ENCODE measurements around the gene TRIM21. TPM values are rescaled to one million over a fixed set of nuclear protein-coding genes. Genes with fewer than 3 reads are reported as not detected.
A peak's percentile ranks its signal among the peaks of the same experiment; 100 is the strongest.
"Not testable (repeated sequence)": the region's sequence is repeated elsewhere in the genome, so short reads cannot be mapped to it uniquely, and the experiment has no call there.

TRIM21 gene
- total RNA-seq, 6 experiments from 2014 or later, result 11.1 to 23.1 (median 18.9) TPM

GRCh38 chr11:4418403-4418802 is 24.9 kb upstream of the TRIM21 start:
- H3K9me3 Mint-ChIP-seq, result peaks cover 4% of the 10 kb centered on the region
- H3K36me3 Mint-ChIP-seq (ENCODE audit: low read depth), result no peaks in the 10 kb centered on the region

GRCh38 chr11:4416816-4417215 is 23.3 kb upstream of the TRIM21 start:
- H3K27ac Mint-ChIP-seq, result no peak overlapping the region
- no peak overlapping the region for H3K4me3 Mint-ChIP-seq
- H3K27me3 Mint-ChIP-seq (ENCODE audit: insufficient read depth), result no peaks in the 10 kb centered on the region; the same call in 1 of the 2 replicates
- DNase-seq, result no peak
- H3K9me3 Mint-ChIP-seq, result peaks cover 4% of the 10 kb centered on the region
- no peaks in the 10 kb centered on the region for H3K4me1 Mint-ChIP-seq (ENCODE audit: low read depth)
- no peaks in the 10 kb centered on the region for H3K36me3 Mint-ChIP-seq (ENCODE audit: low read depth)
- TF ChIP-seq CTCF (IDR thresholded peaks at IDR 0.05), result no peak

More at GRCh38 chr11:4418403-4418802, 24.9 kb upstream of the TRIM21 start:
- H3K4me1 Mint-ChIP-seq (ENCODE audit: low read depth), result no peaks in the 10 kb centered on the region
- H3K4me3 Mint-ChIP-seq, result no peak overlapping the region
- H3K27me3 Mint-ChIP-seq (ENCODE audit: insufficient read depth), result no peaks in the 10 kb centered on the region; the same call in 1 of the 2 replicates
- no peak for TF ChIP-seq CTCF (IDR thresholded peaks at IDR 0.05)
- no peak overlapping the region for H3K27ac Mint-ChIP-seq
- no peak for DNase-seq

- Mint-ChIP-seq H3K4me3 (no peak overlapping the region), H3K27me3 (ENCODE audit: insufficient read depth) (no peaks in the 10 kb centered on the region; the same call in 1 of the 2 replicates), H3K27ac (no peak overlapping the region), H3K36me3 (ENCODE audit: low read depth) (no peaks in the 10 kb centered on the region), H3K9me3 (peaks cover 4% of the 10 kb centered on the region), H3K4me1 (ENCODE audit: low read depth) (no peaks in the 10 kb centered on the region)
- TF ChIP-seq CTCF (IDR thresholded peaks at IDR 0.05), result no peak
- no peak for DNase-seq
Observed at GRCh38 chr11:4416306-4416705, 22.8 kb upstream of the TRIM21 start.

- H3K4me3 Mint-ChIP-seq; H3K4me1 Mint-ChIP-seq (ENCODE audit: low read depth); H3K36me3 Mint-ChIP-seq (ENCODE audit: low read depth); H3K9me3 Mint-ChIP-seq; H3K27me3 Mint-ChIP-seq (ENCODE audit: insufficient read depth); DNase-seq; H3K27ac Mint-ChIP-seq: not testable (repeated sequence)
Observed at GRCh38 chr11:4406206-4406605, 12.7 kb upstream of the TRIM21 start.

GRCh38 chr11:4393858-4394223 is 339 bp upstream of the TRIM21 start:
- Mint-ChIP-seq H3K36me3 (ENCODE audit: low read depth) (peaks cover 18% of the 10 kb centered on the region), H3K4me1 (ENCODE audit: low read depth) (peaks cover 19% of the 10 kb centered on the region), H3K9me3 (peaks cover 6% of the 10 kb centered on the region), H3K27me3 (ENCODE audit: insufficient read depth) (no peaks in the 10 kb centered on the region), H3K27ac (peak overlapping the region; percentile 83; the same call in 1 of the 2 replicates), H3K4me3 (peak overlapping the region; percentile 92)
- no peak for TF ChIP-seq CTCF (IDR thresholded peaks at IDR 0.05)
- no peak for DNase-seq

GRCh38 chr11:4388221-4388620 is 5.3 kb downstream of the TRIM21 start:
- no peak for DNase-seq
- TF ChIP-seq CTCF (IDR thresholded peaks at IDR 0.05), result no peak
- H3K9me3 Mint-ChIP-seq, result no peaks in the 10 kb centered on the region
- no peak overlapping the region for H3K4me3 Mint-ChIP-seq
- H3K27ac Mint-ChIP-seq, result no peak overlapping the region
- peaks cover 36% of the 10 kb centered on the region for H3K36me3 Mint-ChIP-seq (ENCODE audit: low read depth)
- H3K4me1 Mint-ChIP-seq (ENCODE audit: low read depth), result peaks cover 14% of the 10 kb centered on the region
- H3K27me3 Mint-ChIP-seq (ENCODE audit: insufficient read depth), result peaks cover 2% of the 10 kb centered on the region
